ENCODE data around the gene SETMAR.

The SETMAR gene

GRCh38 chr3:4335840-4336562 is 32.8 kb downstream of the SETMAR start:
- no peak for DNase-seq (ENCODE audit: extremely low read depth, low read depth)
- no peak for TF ChIP-seq CTCF (IDR thresholded peaks at IDR 0.05; ENCODE audit: low read depth, low read length, missing control alignments)
- H3K4me3 ChIP-seq (replicated peaks; ENCODE audit: low read depth, low read length) = no peak overlapping the region

GRCh38 chr3:4336850-4337546 is 33.8 kb downstream of the SETMAR start:
- TF ChIP-seq CTCF (IDR thresholded peaks at IDR 0.05; ENCODE audit: low read depth, low read length, missing control alignments) = no peak
- H3K4me3 ChIP-seq (replicated peaks; ENCODE audit: low read depth, low read length) = no peak overlapping the region
- DNase-seq (ENCODE audit: extremely low read depth, low read depth) = no peak

GRCh38 chr3:4338751-4339150 is 35.6 kb downstream of the SETMAR start:
- no peak overlapping the region for H3K4me3 ChIP-seq (replicated peaks; ENCODE audit: low read depth, low read length)
- no peak for TF ChIP-seq CTCF (IDR thresholded peaks at IDR 0.05; ENCODE audit: low read depth, low read length, missing control alignments)
- no peak for DNase-seq (ENCODE audit: extremely low read depth, low read depth)

GRCh38 chr3:4340077-4340410 is 36.9 kb downstream of the SETMAR start:
- no peak overlapping the region for H3K4me3 ChIP-seq (replicated peaks; ENCODE audit: low read depth, low read length)
- no peak for TF ChIP-seq CTCF (IDR thresholded peaks at IDR 0.05; ENCODE audit: low read depth, low read length, missing control alignments)
- DNase-seq (ENCODE audit: extremely low read depth, low read depth) = no peak

GRCh38 chr3:4340411-4341335 is 37.5 kb downstream of the SETMAR start:
- no peak overlapping the region for H3K4me3 ChIP-seq (replicated peaks; ENCODE audit: low read depth, low read length)
- no peak for DNase-seq (ENCODE audit: extremely low read depth, low read depth)
- no peak for TF ChIP-seq CTCF (IDR thresholded peaks at IDR 0.05; ENCODE audit: low read depth, low read length, missing control alignments)

GRCh38 chr3:4341336-4341675 is 38.1 kb downstream of the SETMAR start:
- H3K4me3 ChIP-seq (replicated peaks; ENCODE audit: low read depth, low read length) = no peak overlapping the region
- no peak for TF ChIP-seq CTCF (IDR thresholded peaks at IDR 0.05; ENCODE audit: low read depth, low read length, missing control alignments)
- no peak for DNase-seq (ENCODE audit: extremely low read depth, low read depth)

Data from HFF-Myc (cell line).